HG03354 (cell line): Measurements from ENCODE around the gene KCNK2.

Experiments
- ATAC-seq: cut with Tn5 transposase; IDR thresholded peaks from one replicate; pipeline ENCODE4 v1.9.1; 2021; ENCODE audit warnings: mild to moderate bottlenecking; ENCODE audit not compliant: unreplicated experiment, poor library complexity, severe bottlenecking

The KCNK2 gene

GRCh38 chr1:215087603-215088002, 5.1 kb downstream of the KCNK2 start:
- no peak for ATAC-seq

DNA sequence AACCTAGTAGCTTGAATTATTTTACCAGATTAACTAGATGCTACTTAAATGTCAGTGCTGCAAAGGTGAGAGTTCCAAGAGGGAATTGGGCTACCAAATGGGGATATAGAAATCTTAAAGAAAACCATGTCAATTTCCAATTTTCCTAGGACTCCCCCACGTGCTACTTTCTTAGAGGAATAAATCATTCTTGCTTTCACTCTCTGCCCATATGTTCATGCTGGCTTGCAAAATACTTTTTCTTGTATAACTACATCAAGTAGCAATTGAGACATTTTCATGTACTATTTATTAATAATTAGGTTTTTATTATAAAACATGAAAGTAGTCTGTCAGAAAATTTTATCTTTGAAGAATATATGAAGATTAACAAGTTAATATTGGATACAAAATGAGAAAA, 11.8 kb downstream of the KCNK2 start:
- ATAC-seq = no peak

DNA sequence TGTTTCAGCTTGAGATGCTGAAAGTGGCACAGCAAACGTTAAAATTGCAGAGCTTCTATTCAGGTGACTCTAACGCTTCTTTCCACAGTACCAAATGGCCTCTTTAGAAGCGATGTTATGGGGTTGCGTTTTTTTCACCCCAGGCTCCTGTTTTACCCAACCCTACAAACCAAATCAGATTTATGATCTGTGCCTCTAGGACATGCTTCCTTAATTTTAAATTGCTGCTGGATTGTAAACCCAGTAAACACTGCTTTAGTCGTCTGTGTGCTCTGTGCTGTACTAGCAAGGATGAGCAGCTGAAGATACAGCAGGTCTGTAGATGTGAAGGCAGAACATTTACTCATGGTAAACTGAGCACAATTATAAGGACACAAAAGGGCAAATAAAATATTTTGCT, 13.0 kb downstream of the KCNK2 start:
- ATAC-seq = no peak

DNA sequence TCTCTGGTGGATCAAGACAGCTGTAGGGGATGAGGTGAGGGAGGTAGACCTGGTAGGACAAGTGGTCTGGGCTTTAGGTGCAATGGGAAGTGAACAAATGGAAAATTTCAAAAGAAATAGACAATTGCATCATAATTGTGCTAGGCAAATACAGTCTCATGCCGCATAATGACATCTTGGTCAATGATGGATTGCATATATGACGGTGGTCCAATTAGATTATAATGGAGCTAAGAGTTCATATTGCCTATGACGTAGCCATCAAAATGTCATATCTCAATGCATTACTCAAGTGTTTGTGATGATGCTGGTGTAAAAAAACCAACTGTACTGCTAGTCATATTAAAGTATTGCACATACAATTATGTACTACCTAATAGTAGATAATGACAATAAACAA, 19.0 kb downstream of the KCNK2 start:
- ATAC-seq = no peak

GRCh38 chr1:215104283-215104682, 21.7 kb downstream of the KCNK2 start:
- ATAC-seq = no peak

DNA sequence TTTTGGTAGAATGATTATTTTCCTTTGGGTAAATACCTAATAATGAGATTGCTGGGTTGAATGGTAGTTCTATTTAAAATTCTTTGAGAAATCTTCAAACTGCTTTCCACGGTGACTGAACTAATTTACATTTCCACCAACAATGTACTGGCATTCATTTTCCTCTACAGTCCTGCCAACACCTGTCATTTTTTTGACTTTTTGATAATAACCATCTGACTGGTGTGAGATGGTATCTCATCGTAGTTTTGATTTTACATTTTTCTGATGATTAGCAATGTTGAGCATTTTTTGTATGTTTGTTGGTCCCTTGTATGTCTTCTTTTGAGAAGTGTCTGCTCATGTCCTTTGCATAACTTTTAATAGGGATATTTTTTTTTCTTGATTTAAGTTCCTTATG, 23.5 kb downstream of the KCNK2 start:
- no peak for ATAC-seq

GRCh38 chr1:215109171-215109570, 26.6 kb downstream of the KCNK2 start:
- no peak for ATAC-seq

DNA sequence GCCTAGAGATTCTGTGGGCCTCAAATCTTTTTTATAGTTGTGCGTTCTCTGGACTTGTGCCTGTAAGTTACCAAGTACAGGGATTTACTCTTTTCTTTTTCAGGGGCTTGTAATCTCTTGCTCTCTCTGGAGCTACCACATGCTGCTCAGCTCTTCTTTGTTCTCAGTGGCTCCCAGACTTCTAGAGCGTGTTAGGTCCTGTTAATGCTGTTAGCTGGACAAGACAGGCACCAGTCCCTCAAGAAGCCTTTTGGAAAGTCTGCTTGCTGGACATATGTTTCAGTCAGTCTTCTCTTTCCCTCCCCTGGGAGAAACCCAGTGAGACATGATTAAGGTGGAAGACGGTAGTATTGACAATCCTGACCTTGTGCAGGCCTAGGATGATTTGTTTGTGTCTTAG, 29.4 kb downstream of the KCNK2 start:
- no peak for ATAC-seq

- no peak for ATAC-seq
These were observed 31.2 kb downstream of the KCNK2 start for GRCh38 chr1:215113776-215114153.

DNA sequence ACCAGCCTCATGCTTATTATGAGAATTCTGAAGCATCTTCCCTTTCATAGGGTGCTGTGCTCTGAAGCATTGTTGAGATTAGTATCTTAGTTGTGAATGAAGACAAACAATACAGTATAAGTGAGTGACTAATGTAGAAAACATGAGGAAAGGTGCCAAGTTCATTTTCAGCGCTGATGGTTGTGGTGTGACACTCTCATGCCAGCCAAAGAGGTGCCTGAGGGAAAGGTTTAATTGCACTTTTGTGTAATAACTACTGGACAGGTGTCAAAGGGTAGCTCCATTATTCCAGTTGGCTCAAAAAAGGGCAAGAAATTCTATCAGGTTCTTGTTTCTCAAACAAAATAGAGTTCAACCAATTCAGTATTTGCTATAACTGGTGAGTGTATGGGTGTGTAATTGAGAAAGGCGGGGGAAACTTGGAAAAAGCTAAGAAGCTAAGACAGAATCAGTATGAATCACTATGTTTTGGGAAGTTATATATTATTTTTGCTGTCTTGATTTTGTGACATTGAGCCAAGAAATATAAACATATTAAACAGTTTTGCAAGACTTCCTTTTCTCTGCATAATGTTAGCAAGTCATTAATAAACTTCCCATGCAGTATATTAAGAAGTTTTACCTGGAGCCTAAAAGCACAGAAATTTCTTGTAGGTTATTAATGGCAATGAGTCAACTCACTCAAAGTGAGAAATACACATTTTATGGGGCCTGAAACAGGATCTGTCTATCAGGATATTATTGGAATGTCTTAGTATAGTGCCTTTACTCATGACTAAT, 31.8 kb downstream of the KCNK2 start:
- no peak for ATAC-seq

- no peak for ATAC-seq
These were observed 33.2 kb downstream of the KCNK2 start for GRCh38 chr1:215115760-215116159.

- no peak for ATAC-seq
These were observed 35.5 kb downstream of the KCNK2 start for GRCh38 chr1:215118081-215118480.

DNA sequence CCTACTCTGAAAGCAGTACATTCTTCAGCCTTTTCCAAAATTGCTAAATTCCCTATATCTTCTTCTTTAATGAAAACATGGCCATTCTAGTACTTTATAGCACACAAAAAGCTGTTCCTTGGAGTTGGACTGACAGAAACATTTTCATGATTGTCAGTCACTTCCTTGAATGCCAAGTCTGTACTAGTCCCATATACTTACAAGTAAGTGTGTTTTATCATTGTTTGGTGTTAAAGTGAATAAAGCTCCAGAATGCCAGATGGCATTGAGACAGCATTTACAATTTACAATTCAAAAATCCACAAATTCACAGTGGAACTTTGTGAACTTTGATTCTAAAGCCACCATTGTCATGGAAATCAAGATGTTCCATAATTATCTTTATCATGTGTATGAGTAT, 36.5 kb downstream of the KCNK2 start:
- ATAC-seq = no peak

GRCh38 chr1:215119719-215120365, 37.3 kb downstream of the KCNK2 start:
- ATAC-seq = no peak

DNA sequence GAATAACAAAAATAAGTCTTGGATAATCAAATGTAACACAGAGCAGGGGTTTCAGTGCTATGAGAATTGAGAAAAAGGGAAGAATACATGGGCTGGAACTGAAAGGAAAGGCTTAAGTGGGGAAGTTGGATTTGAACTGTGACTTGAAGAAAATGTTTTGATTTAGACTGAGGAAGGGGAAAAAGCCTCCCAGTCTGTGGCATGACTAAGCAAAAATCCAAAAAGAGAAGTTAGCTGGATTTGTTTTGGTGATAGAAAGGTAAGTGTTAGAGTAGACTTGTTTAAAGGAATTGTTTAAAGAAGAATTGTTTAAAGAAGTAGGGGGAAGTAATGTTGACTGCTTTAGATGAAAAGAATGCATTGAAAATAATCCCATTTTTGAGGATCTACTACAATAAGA, 46.0 kb downstream of the KCNK2 start:
- no peak for ATAC-seq

- no peak for ATAC-seq
These were observed 48.8 kb downstream of the KCNK2 start for GRCh38 chr1:215131291-215131690.

- ATAC-seq = no peak
These were observed 49.6 kb downstream of the KCNK2 start for GRCh38 chr1:215132156-215132555.

DNA sequence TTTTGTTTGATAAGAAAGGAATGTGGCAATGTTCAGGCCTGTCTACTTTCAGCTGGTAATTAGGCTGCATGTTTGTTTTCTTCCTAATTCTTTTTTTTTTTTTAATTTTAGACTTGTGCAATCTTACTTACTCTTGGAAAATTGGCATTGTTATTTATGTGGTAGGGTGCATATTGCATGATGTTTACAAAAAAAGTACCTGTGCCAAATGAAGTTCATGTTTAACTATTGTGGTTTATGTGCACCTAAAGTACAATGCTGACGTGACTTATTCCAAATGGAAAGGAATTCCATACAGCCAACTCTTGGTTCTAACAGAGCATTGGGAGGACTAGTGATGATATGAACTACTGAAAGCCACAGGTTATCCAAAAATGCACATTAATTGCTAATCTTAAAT, 51.0 kb downstream of the KCNK2 start:
- no peak for ATAC-seq

- no peak for ATAC-seq
These were observed 55.4 kb downstream of the KCNK2 start for GRCh38 chr1:215137985-215138384.

- ATAC-seq = no peak
These were observed 57.6 kb downstream of the KCNK2 start for GRCh38 chr1:215140135-215140534.

DNA sequence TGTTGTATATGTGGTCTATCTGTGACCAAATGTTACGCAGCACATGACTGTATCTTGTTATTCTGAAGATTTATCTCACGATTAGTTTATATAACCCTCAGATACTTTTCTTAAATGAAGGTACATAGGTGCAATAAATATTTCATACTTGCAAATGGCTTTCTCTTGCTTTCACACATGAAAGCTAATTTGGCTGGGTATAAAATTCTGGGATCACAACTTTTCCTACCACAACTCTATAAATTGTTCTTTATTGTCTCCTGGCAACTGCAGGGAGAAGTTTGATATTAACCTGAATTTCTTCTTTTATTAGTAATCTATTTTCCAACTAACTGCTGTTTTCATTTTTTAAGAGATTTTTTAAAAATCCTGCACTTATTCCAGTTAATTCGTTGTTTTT, 58.9 kb downstream of the KCNK2 start:
- ATAC-seq = no peak

DNA sequence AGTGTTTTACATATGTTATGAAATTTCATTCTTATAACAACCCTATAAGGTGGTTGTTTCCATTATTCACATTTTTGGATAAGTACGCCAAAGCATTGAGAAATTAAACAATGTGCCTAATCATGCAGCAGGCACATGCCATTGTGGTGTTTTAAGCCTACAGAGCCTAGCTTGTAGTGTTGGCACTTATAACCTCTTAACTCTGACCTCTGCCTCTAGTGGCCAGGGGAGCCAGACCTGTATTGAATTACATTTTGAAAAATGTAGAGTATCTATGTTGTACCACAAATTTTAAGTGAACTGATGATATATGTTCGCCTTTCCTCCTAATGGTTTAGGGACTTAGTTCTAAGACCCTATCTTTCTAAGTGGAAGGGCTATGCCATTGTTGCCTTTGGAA, 61.0 kb downstream of the KCNK2 start:
- ATAC-seq = no peak
